Measurements from ENCODE around the gene PRKAG2.

DNA sequence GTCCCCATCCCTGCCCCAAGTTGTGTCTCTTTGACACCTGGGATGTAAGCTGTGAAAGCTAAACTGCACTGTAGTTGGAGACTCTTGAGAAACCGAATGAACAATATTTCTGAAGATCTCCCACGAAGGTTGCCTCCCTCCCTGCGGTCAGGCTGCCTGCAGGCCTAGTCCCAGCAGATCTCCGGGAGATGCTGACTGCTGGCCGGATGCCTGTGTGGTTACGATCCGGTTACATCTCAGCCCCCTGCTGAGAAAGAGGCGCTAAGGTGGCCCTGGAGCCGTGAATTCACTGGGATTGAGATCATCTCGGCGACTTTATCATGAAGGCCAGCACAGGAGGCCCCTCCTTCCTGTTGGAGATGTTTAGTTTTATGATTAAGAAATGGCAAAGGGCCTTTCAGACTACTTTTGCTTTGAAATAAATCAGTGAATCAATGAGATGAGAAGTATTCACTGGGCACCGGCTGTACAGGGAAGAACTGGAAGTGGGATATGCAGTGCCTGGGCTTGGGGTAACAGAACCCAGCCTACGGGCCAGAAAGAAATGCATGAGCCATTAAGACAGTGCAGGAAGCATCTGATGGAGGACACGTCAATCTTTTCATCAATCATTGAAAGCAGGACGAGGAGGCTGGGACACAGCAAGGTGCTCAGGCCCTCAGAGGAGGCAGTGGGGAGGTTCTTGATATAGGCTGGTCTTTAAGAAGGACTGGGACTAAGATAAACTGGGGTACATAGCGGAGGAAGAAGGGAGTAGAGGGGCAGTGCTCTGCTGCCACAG is 177.6 kb downstream of the PRKAG2 start:
- TF ChIP-seq POLR2AphosphoS5 (IDR thresholded peaks at IDR 0.05) = no peak
- TF ChIP-seq, protein P1, sequence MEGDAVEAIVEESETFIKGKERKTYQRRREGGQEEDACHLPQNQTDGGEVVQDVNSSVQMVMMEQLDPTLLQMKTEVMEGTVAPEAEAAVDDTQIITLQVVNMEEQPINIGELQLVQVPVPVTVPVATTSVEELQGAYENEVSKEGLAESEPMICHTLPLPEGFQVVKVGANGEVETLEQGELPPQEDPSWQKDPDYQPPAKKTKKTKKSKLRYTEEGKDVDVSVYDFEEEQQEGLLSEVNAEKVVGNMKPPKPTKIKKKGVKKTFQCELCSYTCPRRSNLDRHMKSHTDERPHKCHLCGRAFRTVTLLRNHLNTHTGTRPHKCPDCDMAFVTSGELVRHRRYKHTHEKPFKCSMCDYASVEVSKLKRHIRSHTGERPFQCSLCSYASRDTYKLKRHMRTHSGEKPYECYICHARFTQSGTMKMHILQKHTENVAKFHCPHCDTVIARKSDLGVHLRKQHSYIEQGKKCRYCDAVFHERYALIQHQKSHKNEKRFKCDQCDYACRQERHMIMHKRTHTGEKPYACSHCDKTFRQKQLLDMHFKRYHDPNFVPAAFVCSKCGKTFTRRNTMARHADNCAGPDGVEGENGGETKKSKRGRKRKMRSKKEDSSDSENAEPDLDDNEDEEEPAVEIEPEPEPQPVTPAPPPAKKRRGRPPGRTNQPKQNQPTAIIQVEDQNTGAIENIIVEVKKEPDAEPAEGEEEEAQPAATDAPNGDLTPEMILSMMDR (IDR thresholded peaks at IDR 0.05) = no peak

Measured in breast epithelium (tissue), 3 donors.